NCI-H748 (cell line): ENCODE results near the gene RNF26.

Experiments
- DNase-seq: peaks from one replicate; lab custom pipeline; 2025; ENCODE audit not compliant: unreplicated experiment; lab: John Stamatoyannopoulos, UW

RNF26 gene

GRCh38 chr11:119369132-119369925 lies 35.0 kb downstream of the RNF26 start:
- no peak for DNase-seq

- DNase-seq: no peak
Observed at GRCh38 chr11:119370486-119371046, 36.2 kb downstream of the RNF26 start.

- DNase-seq: no peak
Observed at GRCh38 chr11:119371067-119371601, 36.8 kb downstream of the RNF26 start.

- peak; percentile 47 for DNase-seq
Observed at GRCh38 chr11:119371778-119372182, 37.5 kb downstream of the RNF26 start.

- DNase-seq: no peak
Observed at GRCh38 chr11:119372260-119373058, 38.1 kb downstream of the RNF26 start.

GRCh38 chr11:119373059-119373920 lies 39.0 kb downstream of the RNF26 start:
- no peak for DNase-seq

- DNase-seq: peak; percentile 63
Observed at GRCh38 chr11:119373921-119374631, 39.7 kb downstream of the RNF26 start.

- no peak for DNase-seq
Observed at GRCh38 chr11:119374632-119375336, 40.5 kb downstream of the RNF26 start.

GRCh38 chr11:119375337-119376196 lies 41.2 kb downstream of the RNF26 start:
- DNase-seq: no peak

GRCh38 chr11:119376197-119376847 lies 42.0 kb downstream of the RNF26 start:
- peak; percentile 63 for DNase-seq

- no peak for DNase-seq
Observed at GRCh38 chr11:119377112-119377901, 43.0 kb downstream of the RNF26 start.

GRCh38 chr11:119377961-119378667 lies 43.8 kb downstream of the RNF26 start:
- no peak for DNase-seq

GRCh38 chr11:119378851-119379465 lies 44.6 kb downstream of the RNF26 start:
- DNase-seq: no peak

GRCh38 chr11:119380160-119380826 lies 46.0 kb downstream of the RNF26 start:
- DNase-seq: no peak

GRCh38 chr11:119380827-119381180 lies 46.5 kb downstream of the RNF26 start:
- peak; percentile 22 for DNase-seq
